Nephron progenitor cell (in vitro differentiated cells): ENCODE measurements around the gene CMBL.

Experiments
- DNase-seq: peaks from one replicate; pipeline ENCODE4 v3.0.0; 2021
- H3K27ac Mint-ChIP-seq: 2 replicates; pipeline ENCODE4 v1.8.0; 2021; ENCODE audit warnings: mild to moderate bottlenecking, moderate library complexity, mixed read lengths
- H3K27me3 Mint-ChIP-seq: 2 replicates; pipeline ENCODE4 v1.8.0; 2021; ENCODE audit warnings: mild to moderate bottlenecking, low read depth, mixed read lengths; ENCODE audit not compliant: poor library complexity
- H3K36me3 Mint-ChIP-seq: 2 replicates; pipeline ENCODE4 v1.8.0; 2021; ENCODE audit warnings: low read depth, mixed read lengths
- H3K4me1 Mint-ChIP-seq: 2 replicates; pipeline ENCODE4 v1.8.0; 2021; ENCODE audit warnings: mixed read lengths
- H3K4me3 Mint-ChIP-seq: 2 replicates; pipeline ENCODE4 v1.8.0; 2021; ENCODE audit warnings: mild to moderate bottlenecking, moderate library complexity, mixed read lengths
- H3K9me3 Mint-ChIP-seq: 2 replicates; pipeline ENCODE4 v1.8.0; 2021; ENCODE audit warnings: mild to moderate bottlenecking, moderate library complexity, mixed read lengths
- CTCF ChIP-seq: fragments of 200-600 bp; sonication (generic); IDR thresholded peaks from 2 replicates; pipeline ENCODE4 v1.5.0; 2021; ENCODE audit warnings: antibody characterized with exemption

CMBL gene

GRCh38 chr5:10339958-10340357 lies 32.3 kb upstream of the CMBL start:
- peaks cover 20% of the 10 kb centered on the region for H3K4me1 Mint-ChIP-seq
- peaks cover 4% of the 10 kb centered on the region for H3K36me3 Mint-ChIP-seq
- no peak for DNase-seq
- peaks cover 27% of the 10 kb centered on the region for H3K27me3 Mint-ChIP-seq
- no peaks in the 10 kb centered on the region for H3K9me3 Mint-ChIP-seq
- H3K27ac Mint-ChIP-seq = no peak overlapping the region
- no peak overlapping the region for H3K4me3 Mint-ChIP-seq
- TF ChIP-seq CTCF = no peak

- H3K27ac Mint-ChIP-seq = no peak overlapping the region
- H3K4me1 Mint-ChIP-seq = peaks cover 26% of the 10 kb centered on the region
- no peak for TF ChIP-seq CTCF
- no peak for DNase-seq
- H3K4me3 Mint-ChIP-seq = no peak overlapping the region
- peaks cover 34% of the 10 kb centered on the region for H3K27me3 Mint-ChIP-seq
- H3K9me3 Mint-ChIP-seq = peaks cover 3% of the 10 kb centered on the region
- peaks cover 4% of the 10 kb centered on the region for H3K36me3 Mint-ChIP-seq
These were observed 31.5 kb upstream of the CMBL start for GRCh38 chr5:10339058-10339811.

GRCh38 chr5:10338686-10339057 lies 31.0 kb upstream of the CMBL start:
- Mint-ChIP-seq H3K36me3 (peaks cover 4% of the 10 kb centered on the region), H3K4me3 (no peak overlapping the region), H3K27ac (no peak overlapping the region), H3K9me3 (peaks cover 3% of the 10 kb centered on the region), H3K4me1 (peaks cover 26% of the 10 kb centered on the region), H3K27me3 (peaks cover 40% of the 10 kb centered on the region)
- DNase-seq = no peak
- TF ChIP-seq CTCF = no peak

GRCh38 chr5:10337986-10338385 lies 30.3 kb upstream of the CMBL start:
- H3K9me3 Mint-ChIP-seq = peaks cover 3% of the 10 kb centered on the region
- peaks cover 31% of the 10 kb centered on the region for H3K4me1 Mint-ChIP-seq
- H3K4me3 Mint-ChIP-seq = no peak overlapping the region
- peaks cover 46% of the 10 kb centered on the region for H3K27me3 Mint-ChIP-seq
- peaks cover under 1% of the 10 kb centered on the region for H3K36me3 Mint-ChIP-seq
- no peak overlapping the region for H3K27ac Mint-ChIP-seq
- DNase-seq = no peak
- TF ChIP-seq CTCF = no peak

GRCh38 chr5:10337107-10337506 lies 29.4 kb upstream of the CMBL start:
- no peaks in the 10 kb centered on the region for H3K36me3 Mint-ChIP-seq
- H3K27ac Mint-ChIP-seq = no peak overlapping the region
- H3K9me3 Mint-ChIP-seq = peaks cover 3% of the 10 kb centered on the region
- DNase-seq = no peak
- H3K4me3 Mint-ChIP-seq = no peak overlapping the region
- no peak for TF ChIP-seq CTCF
- peaks cover 34% of the 10 kb centered on the region for H3K4me1 Mint-ChIP-seq
- H3K27me3 Mint-ChIP-seq = peaks cover 55% of the 10 kb centered on the region
